Mammary epithelial cell (primary cell): ENCODE data around the gene CMSS1.

Experiments
- CTCF ChIP-seq, 2 donors: IDR thresholded peaks in 1 of 2; conservative IDR thresholded peaks in 1 of 2; 2 replicates each; pipeline ENCODE4 v1.5.1; 2011 to 2012; ENCODE audit warnings: inconsistent platforms in 2 of 2, low read length in 2 of 2, mild to moderate bottlenecking in 2 of 2, control low read depth in 1 of 2, low read depth in 1 of 2; ENCODE audit not compliant: insufficient read depth in 1 of 2; ENCODE audit errors: extremely low read depth in 1 of 2
- EZH2 ChIP-seq: IDR thresholded peaks from 2 replicates; pipeline ENCODE4 v1.6.1; 2012; ENCODE audit warnings: low read length, inconsistent platforms, borderline replicate concordance

- TF ChIP-seq CTCF (conservative IDR thresholded peaks at IDR 0.05 in 1 of 2, IDR thresholded peaks at IDR 0.05 in 1 of 2; ENCODE audit: extremely low read depth in 1 of 2, insufficient read depth in 1 of 2, low read depth in 1 of 2, low read length in 2 of 2) (no peak), EZH2 (no peak)
Observed at GRCh38 chr3:100003609-100004503, 186.2 kb downstream of the CMSS1 start.
